IPS DF 4.7 (cell line): ENCODE data around the gene SHISAL2A.

Source experiments
- DNase-seq: peaks from one replicate; pipeline ENCODE4 v3.0.0-alpha.2; 2013; ENCODE audit warnings: low spot score; ENCODE audit errors: extremely low read depth

Gene SHISAL2A

DNA sequence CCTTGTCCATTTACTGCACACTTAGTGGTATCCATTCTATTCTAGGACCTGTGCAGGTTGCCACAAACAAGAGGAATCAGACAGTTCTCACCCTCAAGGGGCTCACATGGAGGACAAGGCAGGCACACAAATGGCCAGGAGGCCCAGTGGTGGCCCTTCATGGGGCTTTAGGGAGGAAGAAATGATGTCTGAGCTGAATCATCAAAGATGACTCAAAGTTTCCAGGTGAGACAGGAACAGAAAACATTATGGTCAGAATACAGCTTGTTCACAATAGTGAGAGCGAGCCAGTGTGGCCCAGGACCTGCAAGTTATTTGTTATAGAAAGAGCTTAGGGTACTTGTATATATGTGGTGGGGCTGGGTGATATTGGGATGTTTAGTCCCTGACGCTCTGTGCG is 26.4 kb downstream of the SHISAL2A start:
- no peak for DNase-seq

DNA sequence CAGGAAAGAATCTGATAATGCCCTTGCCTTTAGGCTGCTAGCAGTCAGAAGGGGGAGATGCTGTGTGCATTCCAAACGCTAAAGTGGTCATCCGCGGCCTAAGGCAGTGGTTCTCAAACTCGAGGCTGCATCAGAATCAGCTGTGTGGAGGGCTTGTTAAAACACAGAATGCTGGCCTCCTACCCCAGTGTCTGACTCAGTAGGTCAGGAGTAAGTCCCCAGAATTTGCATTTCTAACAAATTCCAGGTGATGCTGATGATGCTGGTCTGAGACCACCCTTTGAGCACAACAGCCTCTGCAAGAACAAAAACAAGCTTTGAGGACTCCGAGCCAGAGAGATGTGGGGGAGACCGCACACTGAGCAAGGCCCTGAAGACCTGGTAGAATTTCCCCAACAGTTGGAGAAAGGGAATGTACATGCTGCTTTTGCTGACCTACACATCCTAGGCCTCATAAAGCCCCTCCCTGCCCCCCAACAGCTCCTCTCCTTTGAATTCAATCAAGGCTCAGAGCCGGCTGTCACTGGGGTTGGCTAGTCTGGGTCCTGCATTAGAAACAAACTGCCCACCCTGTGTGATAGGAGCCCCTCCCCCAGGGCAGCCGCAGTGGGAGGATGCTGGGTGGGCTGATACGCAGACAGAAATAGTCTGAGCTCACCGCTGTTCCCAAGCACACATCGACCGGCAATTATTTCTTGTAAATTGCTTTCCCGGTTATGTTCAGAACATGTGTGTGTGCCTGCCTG is 27.1 kb downstream of the SHISAL2A start:
- no peak for DNase-seq

DNA sequence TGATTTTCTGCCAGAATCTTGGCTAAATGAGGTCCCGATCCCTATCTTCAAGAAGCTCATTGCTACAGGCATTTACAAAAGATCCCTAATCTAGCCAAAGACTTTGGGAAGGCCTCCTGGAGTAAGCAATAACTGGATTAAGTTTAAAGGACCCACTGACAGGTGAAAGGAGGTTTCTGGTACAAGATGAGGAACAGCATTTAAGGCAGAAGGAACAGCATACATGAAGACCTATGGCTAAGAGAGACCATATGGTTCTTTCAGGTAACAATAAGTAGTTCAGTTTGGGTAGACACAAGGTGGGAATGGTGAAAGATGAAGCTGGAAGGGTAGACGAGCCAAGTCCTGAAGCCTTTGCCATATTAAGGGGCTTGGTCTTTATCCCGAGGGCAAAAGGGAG is 27.8 kb downstream of the SHISAL2A start:
- DNase-seq, result no peak

DNA sequence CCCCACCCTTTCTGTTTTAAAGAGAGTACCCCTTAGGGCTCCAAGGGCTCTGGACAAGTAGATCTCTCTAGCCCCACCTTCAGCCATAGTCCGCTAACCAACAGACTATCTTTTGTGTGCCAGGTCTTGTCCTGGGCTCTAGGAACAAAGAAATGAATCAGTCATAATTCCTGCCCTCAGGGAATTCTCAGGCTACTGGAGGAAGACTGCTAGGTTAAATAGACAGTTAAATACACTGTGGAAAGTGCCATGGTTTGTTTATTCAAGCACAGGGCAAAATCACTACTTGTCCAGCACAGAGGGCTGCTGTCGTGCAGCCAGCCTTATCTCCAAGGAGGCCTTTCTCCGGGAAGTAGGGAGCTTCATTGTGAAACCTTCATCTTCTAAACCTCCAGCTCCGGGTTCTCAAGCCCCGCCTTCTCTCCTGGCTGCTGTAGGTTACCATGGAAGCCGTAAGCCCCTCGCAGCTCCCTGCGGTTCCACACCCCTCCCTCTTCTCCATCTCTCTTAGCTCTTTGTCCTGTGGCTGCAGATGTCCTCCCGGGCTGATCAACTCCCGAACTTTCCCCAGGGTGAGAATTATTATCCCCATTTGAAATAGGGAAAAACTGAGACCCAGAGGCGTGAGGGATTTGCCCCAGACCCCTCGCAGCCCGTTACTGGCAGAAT is 29.8 kb downstream of the SHISAL2A start:
- peak; percentile 58 for DNase-seq

DNA sequence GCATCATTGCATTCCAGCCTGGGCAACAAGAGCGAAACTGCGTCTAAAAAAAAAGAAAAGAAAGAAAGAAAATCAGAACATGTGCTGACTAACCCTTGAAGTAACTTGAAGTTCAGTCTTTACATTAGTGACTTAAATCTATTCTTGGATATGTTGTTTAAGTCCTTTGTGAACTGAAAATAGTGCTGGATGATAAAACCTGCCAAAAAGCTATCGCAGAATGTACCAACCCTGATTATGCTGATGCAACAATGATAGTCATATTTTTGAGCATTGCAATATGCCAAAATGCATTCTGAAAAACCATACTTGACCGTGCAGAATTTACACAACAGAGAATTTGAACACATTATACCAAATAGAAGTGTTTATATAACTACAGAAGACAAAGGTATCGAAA is 30.7 kb downstream of the SHISAL2A start:
- DNase-seq, result no peak

DNA sequence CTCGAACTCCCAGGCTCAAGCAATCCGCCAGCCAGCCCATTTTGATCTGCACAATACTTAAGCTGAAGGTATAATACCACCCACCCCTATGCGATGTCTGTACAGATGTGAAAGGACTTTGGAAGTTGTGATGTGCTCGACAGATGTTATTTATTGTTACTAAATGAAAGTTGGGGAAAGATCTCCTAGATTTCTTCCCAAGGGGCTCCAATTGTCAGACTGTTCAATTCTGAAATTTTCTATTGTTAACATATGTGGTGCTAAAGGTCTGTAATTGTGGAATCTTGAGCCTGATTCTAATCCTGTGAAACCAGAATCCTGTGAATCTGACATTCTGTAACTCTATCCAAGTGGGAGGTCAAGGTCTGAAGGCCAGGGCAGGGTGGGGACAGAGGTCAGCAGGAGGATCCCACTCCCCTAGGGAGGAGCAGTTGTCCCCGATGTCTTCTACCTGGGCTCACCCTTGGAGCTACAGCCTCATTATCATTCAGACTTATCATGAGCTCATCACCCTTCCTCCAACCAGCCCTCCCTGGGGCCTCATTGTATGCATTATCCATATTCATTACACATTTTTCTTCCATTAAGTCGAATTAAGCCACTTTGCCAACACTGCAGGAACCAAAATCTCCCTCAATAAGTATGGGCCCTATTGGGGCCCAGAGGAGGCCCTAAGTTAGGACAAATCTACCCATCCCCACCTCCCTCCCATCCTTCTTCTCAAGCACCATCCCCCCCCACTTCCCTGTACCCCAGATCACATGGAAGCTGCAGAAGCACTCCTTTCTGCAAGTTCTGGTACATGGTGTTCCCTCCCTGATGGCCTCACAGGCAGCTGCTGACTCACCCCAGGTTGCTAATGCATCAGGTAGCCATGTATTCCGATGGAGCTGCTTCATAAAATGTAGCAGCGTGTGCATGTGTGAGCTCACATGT is 32.3 kb downstream of the SHISAL2A start:
- DNase-seq, result no peak

DNA sequence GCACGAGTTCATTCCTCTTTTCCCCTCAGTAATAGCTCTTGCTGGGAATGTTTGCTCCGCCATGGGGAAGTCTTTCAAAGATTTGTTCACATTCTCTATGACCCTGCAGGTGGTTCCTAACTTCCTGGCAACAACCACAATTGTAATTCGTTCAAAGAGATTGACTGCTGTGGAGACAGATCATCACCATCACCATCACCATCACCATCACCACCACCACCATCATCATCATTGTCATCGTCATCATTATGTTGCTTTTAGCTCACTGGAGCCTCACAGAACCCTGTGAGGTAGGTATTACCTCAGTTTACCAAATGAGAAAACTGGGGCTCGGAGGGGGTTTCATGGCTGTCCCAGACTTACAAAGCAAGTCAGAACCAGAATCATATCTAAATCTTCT is 34.3 kb downstream of the SHISAL2A start:
- DNase-seq, result no peak

DNA sequence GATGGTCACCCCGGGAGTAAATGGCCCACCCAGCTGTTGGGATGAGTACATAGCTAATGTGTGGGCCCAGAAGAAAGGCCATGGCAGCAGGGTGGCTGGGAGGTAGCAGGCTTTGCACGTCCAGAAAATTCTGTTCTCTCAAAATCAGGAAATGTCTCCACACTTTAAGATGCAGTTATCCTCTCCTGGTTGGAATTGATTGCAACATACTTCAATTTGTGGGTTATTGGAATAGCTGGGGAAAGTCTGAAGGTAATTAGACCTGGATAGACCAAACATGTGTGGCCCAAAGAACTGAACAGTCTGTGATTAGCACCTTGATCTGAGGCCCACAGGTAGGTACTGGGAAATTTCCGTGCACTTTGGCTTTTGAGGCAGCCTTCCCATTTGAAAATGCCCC is 35.0 kb downstream of the SHISAL2A start:
- DNase-seq, result no peak

DNA sequence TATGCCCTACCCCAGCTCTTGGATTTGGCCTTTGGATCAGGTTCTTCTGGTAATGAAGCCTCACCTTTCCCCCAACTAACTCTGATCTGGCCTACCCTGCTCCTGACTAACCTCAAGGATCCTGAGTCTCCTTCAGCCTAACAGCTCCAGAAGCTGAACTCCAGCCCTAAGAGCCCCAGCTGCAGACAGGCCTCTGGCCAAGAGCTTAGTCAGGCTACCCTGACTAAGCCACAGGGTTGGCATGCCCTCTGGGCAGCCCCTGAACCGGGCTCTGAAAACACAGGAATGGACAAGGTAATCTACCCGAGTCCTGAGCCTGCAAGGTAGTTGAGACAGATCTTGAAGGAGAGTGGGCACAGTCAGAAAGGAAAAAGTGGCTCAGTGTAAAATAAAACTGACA is 35.7 kb downstream of the SHISAL2A start:
- DNase-seq, result no peak

DNA sequence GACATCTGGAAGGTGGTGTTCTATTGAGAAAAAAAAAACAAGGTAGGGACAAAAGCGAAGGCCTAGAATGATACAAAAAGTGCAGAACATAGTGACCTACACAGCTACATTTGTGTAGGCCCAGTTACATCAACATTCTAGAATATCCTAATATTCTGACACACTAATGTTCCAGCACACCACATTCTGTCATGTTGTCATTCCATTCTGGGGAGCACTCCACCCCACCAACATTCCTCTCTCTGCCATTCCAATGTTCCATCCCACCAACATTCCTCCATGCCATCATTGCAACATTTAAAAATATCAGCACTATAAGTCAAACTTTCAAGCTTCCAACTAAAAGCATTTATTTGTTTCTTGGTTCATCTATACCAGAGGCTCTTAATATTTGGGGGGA is 36.7 kb downstream of the SHISAL2A start:
- no peak for DNase-seq

DNA sequence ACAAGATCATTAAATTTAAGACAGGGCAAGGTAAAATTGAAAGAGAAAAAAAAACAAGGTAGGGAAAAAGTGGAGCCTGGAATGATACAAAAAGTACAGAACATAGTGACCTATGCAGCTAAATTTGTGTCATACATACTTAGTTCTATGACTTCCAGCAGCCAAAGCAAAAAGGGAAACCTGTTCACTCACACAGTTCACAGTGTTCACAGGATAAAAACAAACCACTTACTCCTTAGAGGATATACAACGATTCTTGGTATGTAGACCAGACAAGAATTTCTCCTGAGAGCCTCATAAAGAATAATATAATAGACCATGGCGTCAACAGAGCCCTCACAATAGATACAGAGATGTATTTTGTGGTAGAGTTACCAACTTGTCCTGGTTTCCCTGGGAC is 37.6 kb downstream of the SHISAL2A start:
- no peak for DNase-seq

DNA sequence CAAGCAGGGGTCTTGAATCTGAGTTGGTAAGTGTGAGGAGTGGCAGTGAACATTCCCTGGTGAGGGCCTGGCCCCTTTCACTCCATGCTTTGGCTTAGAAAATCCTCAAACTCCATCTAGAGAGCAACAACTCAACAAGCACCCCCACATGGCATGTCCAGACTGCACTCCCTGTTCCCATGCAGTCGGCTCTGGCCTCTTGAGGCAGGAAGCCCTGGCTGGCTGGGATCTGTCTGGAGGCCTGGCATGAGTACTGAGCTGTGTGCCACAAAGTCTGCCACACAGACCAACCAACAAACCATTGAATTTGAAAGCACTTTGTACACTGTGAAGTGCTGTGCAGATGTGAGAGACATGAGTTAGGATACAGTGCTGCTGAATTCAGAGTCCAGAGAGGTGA is 40.0 kb downstream of the SHISAL2A start:
- no peak for DNase-seq

DNA sequence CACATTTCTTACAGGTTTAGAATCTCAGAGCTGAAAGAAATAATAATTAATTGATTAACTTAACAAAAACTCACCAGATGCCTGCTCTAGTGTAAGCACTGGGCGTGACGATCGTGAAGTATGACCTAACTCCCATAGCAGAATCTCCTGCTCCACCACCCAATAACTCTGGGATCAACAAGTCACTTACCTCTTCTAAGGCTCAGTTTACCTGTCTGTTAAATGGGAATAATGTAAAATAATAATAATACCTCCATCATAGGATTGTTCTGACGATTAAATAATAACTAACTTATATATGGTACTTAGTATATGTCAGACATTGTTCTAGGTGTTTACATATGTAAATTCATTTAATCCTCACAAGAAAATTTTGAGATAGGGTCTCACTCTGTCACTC is 40.5 kb downstream of the SHISAL2A start:
- DNase-seq, result no peak

DNA sequence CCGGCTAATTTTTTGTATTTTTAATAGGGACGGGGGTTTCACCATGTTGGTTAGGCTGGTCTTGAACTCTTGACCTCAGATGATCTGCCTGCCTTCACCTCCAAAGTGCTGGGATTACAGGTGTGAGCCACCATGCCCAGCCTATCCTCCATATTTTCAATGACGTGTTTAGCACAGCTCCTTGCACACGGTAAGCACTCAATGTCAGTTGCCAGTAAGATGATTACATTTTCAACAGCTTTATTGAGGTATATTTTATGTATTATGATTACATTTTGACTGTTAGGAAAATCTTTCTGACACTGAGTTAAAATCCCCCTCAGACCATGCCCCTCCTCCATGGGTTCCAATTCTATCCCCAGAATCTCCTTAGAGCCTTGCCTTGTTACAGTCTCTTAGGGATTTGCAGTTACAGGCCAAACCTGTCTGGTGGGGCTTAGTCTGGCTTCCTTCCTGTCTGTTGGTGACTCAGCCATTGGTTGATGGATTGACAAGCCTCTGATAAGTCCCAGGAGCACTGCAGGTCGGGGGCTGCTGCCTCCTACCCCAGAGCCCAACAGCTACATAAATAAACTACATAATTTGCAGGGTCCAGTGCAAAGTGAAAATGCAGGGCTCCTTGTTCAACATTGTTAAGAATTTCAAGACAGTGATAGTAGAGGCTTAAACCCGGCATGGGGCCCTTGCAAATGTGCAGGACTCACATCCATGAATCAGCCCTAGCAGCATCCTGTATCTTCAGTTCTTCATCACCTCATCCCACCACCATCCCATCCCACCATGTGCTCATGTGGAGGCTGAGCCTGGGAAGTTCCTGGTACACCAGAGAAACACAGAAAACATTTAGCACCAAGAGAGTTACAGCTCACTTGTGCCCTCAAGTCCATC is 41.8 kb downstream of the SHISAL2A start:
- DNase-seq, result no peak

DNA sequence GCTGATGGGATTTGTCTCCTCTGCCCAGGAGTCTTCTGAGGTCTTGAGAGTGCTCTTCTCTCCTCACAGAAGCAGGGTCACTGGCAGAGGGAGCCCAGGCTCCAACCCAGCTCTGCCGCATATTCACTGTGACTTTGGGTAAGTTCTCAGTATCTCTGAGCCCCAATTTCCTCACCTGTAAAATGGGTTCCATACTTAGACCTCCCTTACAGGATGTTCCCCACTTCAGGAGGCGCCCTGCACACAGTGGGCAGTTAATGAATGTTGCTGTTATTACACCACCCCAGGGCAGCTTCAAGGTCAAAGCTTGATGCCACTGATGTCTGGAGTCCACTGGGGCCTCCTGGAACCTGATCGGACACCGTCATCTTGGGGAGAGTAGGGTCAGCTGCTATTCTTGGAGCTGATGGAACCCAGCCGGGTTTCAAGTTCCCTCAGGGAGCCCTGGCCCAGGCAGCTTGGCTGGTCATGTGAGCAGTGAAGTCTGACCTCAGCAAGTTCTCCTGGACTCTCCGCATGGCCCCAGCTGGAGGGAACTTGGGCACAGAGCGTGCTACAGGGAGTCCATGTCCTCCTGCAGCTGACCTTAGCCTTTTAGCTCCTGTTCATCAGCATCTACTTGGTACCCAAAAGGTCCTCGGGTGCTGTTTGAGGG is 43.4 kb downstream of the SHISAL2A start:
- no peak for DNase-seq

DNA sequence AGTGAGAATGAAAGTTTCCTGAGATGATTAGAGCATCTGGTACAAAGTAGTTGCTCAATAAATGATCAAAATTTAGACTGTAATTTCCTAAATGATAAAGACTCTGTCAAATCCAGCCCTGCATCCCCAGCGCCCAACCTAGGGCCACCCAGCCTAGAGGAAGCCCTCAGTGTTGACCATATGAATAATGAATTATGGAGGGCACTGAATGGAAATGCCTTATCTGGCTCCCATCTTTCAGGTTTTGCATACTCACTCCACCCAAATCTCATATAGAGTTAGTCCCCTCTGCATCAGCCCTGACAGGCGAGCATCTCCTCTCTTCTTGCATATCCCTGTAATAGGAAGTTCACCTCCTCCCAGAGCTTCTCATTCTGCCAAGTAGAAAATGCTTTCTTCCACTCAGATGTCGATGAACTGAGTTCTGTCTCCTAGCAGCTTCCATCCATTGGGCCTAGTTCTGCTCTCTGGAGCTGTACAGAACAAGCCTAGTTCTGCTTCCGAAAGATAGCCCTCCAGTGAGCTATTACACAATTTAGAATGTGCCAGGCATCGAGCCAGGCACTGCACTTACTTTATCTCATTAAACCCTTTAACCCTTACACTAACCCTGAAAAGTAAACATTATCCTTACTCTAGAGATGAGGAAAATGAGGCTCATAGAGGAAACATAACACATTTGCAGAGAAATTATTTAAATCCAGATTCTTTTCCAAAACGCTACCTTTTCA is 44.3 kb downstream of the SHISAL2A start:
- no peak for DNase-seq

DNA sequence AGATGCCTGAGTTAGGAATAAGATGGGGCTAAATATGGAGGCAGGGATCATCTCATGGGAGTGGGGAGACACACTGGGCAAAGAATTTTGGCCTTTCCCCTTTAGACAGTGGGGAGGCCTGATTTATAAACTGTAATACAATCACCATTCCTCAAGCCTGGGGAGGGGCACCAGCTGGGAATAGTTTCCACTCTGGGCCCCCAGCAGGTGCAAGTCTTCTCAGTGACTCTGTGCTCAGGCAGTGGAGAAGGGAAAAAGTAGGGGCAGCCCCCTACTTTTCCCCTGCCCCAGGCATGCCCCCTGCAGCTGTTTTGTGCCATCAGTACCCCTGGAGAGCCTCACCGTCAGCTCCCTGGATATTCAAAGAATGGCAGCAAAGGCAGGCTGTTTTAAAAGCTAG is 46.1 kb downstream of the SHISAL2A start:
- DNase-seq, result no peak

DNA sequence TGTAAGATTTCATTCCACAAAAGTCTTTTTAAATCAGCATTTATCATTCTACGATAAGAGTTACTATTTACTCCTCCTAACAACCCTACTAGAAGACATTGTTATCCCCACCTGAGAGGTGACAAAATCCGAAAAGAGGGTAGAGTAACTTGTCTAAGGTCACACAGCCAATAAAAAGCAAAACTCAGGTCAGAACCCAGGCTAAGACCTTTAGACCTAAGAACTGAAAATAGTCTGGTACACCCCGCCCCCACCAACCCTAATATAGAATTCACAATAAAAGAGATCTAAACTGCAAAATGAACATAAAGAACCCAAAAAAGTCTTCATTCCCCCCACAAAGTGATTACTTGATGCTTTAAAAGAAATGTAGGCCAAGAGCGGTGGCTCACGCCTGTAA is 46.5 kb downstream of the SHISAL2A start:
- DNase-seq, result no peak

DNA sequence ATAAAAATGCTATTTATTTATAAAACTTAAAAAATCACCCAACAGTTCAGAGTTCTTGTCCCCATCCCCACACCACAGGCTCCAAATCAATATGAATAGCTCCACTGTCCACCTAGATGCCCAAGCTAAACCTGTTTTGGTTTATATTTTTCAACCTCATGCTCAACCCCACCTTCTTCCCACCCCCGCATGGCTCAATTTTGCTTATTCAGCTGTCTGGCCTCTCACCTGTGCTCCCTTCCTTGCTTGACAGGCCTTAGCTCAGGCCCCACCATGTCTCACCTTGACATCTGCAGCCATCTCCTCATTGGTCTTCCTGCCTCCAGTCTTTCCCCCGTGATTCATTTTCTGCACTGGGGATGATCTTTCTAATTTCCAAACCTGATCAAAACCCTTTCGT is 47.4 kb downstream of the SHISAL2A start:
- DNase-seq, result no peak

DNA sequence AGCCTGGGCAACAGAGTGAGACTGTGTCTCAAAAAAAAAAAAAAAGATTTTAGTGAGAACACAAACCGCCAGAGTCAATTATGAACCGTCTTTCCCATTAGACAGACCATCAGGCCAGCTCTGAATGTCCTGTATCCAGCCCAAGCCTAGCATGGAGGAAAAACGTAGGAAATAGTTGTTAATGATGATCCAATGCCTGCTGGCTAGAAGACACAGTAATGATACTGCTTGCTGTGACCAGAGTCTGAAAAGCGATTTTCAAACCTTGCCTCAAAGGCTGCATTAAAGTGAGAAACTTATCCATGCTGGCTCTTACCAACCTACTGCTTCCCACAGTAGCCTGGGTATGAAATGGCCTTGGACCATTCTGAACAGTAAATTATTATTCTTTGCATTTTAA is 48.2 kb downstream of the SHISAL2A start:
- no peak for DNase-seq
